Suprapubic skin (tissue), 3 donors: ENCODE measurements around the gene CLEC16A.

Experiments used
- CTCF ChIP-seq, 2 donors: fragments of 200-600 bp in 1 of 2; fragments of 450-650 bp in 1 of 2; sonication (generic) in 1 of 2; IDR thresholded peaks; one replicate each; pipeline ENCODE4 v1.5.1; 2016 to 2019; ENCODE audit warnings: antibody characterized with exemption in 2 of 2, mild to moderate bottlenecking in 1 of 2, moderate library complexity in 1 of 2
- POLR2A ChIP-seq, 2 donors: fragments of 450-650 bp; IDR thresholded peaks; one replicate each; pipeline ENCODE4 v1.6.1; 2017; ENCODE audit warnings: antibody characterized with exemption in 2 of 2, mild to moderate bottlenecking in 2 of 2, moderate library complexity in 2 of 2

- no peak for TF ChIP-seq CTCF (IDR thresholded peaks at IDR 0.05)
- TF ChIP-seq POLR2A (IDR thresholded peaks at IDR 0.05), result no peak
Observed at GRCh38 chr16:11150190-11150589, 205.8 kb downstream of the CLEC16A start.
